ENCODE data around the gene BRPF1. TPM values are rescaled to one million over a fixed set of nuclear protein-coding genes. Genes with fewer than 3 reads are reported as not detected.
A peak's percentile ranks its signal among the peaks of the same experiment; 100 is the strongest.

Gene BRPF1
- total and polyA plus RNA-seq, 10 of the 15 experiments (the other 5 are each of a cell fraction or from before 2014, with no cell fraction given) = 1.2 to 25.3 (median 13.6) TPM

DNA sequence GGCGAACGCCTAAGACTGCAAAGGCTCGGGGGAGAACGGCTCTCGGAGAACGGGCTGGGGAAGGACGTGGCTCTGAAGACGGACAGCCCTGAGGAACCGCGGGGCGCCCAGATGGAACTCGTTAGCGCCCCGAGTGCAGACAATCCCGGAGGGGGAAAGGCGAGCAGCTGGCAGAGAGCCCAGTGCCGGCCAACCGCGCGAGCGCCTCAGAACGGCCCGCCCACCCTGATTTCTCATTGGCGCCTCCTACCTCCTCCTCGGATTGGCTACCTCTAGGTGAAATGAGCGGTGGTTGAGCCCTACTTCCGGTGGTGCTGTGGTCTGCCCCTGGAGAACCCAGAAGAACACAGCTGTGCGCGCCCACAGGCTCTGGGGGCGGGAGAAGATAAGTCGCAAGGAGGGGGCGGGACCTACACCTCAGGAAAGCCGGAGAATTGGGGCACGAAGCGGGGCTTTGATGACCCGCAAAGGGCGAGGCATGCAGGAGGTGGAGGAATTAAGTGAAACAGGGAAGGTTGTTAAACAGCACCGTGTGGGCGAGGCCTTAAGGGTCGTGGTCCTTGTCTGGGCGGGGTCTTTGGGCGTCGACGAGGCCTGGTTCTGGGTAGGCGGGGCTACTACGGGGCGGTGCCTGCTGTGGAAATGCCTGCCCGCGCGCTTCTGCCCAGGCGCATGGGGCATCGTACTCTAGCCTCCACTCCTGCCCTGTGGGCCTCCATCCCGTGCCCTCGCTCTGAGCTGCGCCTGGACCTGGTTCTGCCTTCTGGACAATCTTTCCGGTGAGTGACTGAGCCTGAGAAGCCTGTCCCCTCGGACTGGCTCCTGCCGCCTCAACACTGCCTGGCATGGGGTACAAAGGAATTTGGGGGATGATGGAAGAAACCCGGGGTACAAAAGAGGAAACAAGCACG, 18.4 kb downstream of the BRPF1 start, which contains the start of gene OGG1 (continued):
- TF ChIP-seq, protein P1, sequence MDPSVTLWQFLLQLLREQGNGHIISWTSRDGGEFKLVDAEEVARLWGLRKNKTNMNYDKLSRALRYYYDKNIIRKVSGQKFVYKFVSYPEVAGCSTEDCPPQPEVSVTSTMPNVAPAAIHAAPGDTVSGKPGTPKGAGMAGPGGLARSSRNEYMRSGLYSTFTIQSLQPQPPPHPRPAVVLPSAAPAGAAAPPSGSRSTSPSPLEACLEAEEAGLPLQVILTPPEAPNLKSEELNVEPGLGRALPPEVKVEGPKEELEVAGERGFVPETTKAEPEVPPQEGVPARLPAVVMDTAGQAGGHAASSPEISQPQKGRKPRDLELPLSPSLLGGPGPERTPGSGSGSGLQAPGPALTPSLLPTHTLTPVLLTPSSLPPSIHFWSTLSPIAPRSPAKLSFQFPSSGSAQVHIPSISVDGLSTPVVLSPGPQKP (IDR thresholded peaks at IDR 0.05; ENCODE audit: low read depth, low read length) = peak; percentile 82
- TF ChIP-seq RELA (IDR thresholded peaks at IDR 0.05; ENCODE audit: borderline replicate concordance, partially characterized antibody) = no peak
- 0 out of 2 replicates have a peak, but pooled peaks have one; percentile 48 for TF ChIP-seq MTA2 (IDR thresholded peaks at IDR 0.05; ENCODE audit: low read depth)
- TF ChIP-seq MEF2B (IDR thresholded peaks at IDR 0.05; ENCODE audit: partially characterized antibody, poor library complexity, severe bottlenecking) = peak; percentile 49
- TF ChIP-seq SPI1 (IDR thresholded peaks at IDR 0.05; ENCODE audit: borderline replicate concordance, insufficient read depth, low read depth, low read length) = no peak
- TF ChIP-seq, protein P2, sequence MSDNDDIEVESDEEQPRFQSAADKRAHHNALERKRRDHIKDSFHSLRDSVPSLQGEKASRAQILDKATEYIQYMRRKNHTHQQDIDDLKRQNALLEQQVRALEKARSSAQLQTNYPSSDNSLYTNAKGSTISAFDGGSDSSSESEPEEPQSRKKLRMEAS (IDR thresholded peaks at IDR 0.05; ENCODE audit: low read depth, low read length) = no peak
- peak in 1 of 2 experiments; percentile 36; a peak in 1 of 4 replicates for TF ChIP-seq BHLHE40 (IDR thresholded peaks at IDR 0.05; ENCODE audit: borderline replicate concordance in 1 of 2, low read depth in 2 of 2, low read length in 1 of 2)
- TF ChIP-seq CHD1 (IDR thresholded peaks at IDR 0.05; ENCODE audit: low read depth, low read length) = 0 out of 2 replicates have a peak, but pooled peaks have one; percentile 37
- TF ChIP-seq SRF (IDR thresholded peaks at IDR 0.05; ENCODE audit: low read depth in 2 of 2, low read length in 2 of 2) = no peak
- TF ChIP-seq KAT2A (conservative IDR thresholded peaks at IDR 0.05; ENCODE audit: control insufficient read depth, low read depth, low read length) = no peak
- TF ChIP-seq CBFB (IDR thresholded peaks at IDR 0.05; ENCODE audit: low read depth) = peak; percentile 87
- TF ChIP-seq, protein P3, sequence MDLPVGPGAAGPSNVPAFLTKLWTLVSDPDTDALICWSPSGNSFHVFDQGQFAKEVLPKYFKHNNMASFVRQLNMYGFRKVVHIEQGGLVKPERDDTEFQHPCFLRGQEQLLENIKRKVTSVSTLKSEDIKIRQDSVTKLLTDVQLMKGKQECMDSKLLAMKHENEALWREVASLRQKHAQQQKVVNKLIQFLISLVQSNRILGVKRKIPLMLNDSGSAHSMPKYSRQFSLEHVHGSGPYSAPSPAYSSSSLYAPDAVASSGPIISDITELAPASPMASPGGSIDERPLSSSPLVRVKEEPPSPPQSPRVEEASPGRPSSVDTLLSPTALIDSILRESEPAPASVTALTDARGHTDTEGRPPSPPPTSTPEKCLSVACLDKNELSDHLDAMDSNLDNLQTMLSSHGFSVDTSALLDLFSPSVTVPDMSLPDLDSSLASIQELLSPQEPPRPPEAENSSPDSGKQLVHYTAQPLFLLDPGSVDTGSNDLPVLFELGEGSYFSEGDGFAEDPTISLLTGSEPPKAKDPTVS (IDR thresholded peaks at IDR 0.05; ENCODE audit: low read depth, low read length) = no peak
- peak; percentile 52; the same call in 1 of the 2 replicates for TF ChIP-seq CHD2 (IDR thresholded peaks at IDR 0.05; ENCODE audit: borderline replicate concordance, low read depth, low read length)
- TF ChIP-seq, protein P4, sequence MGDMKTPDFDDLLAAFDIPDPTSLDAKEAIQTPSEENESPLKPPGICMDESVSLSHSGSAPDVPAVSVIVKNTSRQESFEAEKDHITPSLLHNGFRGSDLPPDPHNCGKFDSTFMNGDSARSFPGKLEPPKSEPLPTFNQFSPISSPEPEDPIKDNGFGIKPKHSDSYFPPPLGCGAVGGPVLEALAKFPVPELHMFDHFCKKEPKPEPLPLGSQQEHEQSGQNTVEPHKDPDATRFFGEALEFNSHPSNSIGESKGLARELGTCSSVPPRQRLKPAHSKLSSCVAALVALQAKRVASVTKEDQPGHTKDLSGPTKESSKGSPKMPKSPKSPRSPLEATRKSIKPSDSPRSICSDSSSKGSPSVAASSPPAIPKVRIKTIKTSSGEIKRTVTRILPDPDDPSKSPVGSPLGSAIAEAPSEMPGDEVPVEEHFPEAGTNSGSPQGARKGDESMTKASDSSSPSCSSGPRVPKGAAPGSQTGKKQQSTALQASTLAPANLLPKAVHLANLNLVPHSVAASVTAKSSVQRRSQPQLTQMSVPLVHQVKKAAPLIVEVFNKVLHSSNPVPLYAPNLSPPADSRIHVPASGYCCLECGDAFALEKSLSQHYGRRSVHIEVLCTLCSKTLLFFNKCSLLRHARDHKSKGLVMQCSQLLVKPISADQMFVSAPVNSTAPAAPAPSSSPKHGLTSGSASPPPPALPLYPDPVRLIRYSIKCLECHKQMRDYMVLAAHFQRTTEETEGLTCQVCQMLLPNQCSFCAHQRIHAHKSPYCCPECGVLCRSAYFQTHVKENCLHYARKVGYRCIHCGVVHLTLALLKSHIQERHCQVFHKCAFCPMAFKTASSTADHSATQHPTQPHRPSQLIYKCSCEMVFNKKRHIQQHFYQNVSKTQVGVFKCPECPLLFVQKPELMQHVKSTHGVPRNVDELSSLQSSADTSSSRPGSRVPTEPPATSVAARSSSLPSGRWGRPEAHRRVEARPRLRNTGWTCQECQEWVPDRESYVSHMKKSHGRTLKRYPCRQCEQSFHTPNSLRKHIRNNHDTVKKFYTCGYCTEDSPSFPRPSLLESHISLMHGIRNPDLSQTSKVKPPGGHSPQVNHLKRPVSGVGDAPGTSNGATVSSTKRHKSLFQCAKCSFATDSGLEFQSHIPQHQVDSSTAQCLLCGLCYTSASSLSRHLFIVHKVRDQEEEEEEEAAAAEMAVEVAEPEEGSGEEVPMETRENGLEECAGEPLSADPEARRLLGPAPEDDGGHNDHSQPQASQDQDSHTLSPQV (IDR thresholded peaks at IDR 0.05) = no peak
- TF ChIP-seq, protein P5, sequence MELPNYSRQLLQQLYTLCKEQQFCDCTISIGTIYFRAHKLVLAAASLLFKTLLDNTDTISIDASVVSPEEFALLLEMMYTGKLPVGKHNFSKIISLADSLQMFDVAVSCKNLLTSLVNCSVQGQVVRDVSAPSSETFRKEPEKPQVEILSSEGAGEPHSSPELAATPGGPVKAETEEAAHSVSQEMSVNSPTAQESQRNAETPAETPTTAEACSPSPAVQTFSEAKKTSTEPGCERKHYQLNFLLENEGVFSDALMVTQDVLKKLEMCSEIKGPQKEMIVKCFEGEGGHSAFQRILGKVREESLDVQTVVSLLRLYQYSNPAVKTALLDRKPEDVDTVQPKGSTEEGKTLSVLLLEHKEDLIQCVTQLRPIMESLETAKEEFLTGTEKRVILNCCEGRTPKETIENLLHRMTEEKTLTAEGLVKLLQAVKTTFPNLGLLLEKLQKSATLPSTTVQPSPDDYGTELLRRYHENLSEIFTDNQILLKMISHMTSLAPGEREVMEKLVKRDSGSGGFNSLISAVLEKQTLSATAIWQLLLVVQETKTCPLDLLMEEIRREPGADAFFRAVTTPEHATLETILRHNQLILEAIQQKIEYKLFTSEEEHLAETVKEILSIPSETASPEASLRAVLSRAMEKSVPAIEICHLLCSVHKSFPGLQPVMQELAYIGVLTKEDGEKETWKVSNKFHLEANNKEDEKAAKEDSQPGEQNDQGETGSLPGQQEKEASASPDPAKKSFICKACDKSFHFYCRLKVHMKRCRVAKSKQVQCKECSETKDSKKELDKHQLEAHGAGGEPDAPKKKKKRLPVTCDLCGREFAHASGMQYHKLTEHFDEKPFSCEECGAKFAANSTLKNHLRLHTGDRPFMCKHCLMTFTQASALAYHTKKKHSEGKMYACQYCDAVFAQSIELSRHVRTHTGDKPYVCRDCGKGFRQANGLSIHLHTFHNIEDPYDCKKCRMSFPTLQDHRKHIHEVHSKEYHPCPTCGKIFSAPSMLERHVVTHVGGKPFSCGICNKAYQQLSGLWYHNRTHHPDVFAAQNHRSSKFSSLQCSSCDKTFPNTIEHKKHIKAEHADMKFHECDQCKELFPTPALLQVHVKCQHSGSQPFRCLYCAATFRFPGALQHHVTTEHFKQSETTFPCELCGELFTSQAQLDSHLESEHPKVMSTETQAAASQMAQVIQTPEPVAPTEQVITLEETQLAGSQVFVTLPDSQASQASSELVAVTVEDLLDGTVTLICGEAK (IDR thresholded peaks at IDR 0.05; ENCODE audit: borderline replicate concordance) = peak; percentile 77; the same call in 1 of the 2 replicates

Data from GM12878 (cell line).